Stimulated activated naive CD8-positive, alpha-beta T cell treated with anti-CD3 and anti-CD28 coated beads, Interleukin-15, amount 100 ng/mL, for 72 hours (primary cell): Measurements from ENCODE around the gene KIF14.
A peak's percentile ranks its signal among the peaks of the same experiment; 100 is the strongest.
"Not testable (repeated sequence)": the region's sequence is repeated elsewhere in the genome, so short reads cannot be mapped to it uniquely, and the experiment has no call there.

Experiments
- ATAC-seq: fragments of 150-1000 bp; cut with Tn5 transposase; 2 replicates; pipeline ENCODE4 v1.10.0; 2021; ENCODE audit warnings: mild to moderate bottlenecking, moderate library complexity
- DNase-seq, 2 donors: peaks; one replicate each; pipeline ENCODE4 v3.0.0; 2021 to 2022
- H3K27ac Mint-ChIP-seq, 2 donors: one replicate each; pipeline ENCODE4 v1.8.0; 2022; ENCODE audit warnings: mild to moderate bottlenecking in 2 of 2, mixed read lengths in 2 of 2, moderate library complexity in 2 of 2
- H3K27me3 Mint-ChIP-seq: one replicate; pipeline ENCODE4 v1.8.0; 2022; ENCODE audit warnings: mixed read lengths
- H3K4me1 Mint-ChIP-seq: one replicate; pipeline ENCODE4 v1.8.0; 2022; ENCODE audit warnings: mild to moderate bottlenecking, mixed read lengths
- H3K4me3 Mint-ChIP-seq, 2 donors: one replicate each; pipeline ENCODE4 v1.8.0; 2022; ENCODE audit warnings: mild to moderate bottlenecking in 2 of 2, mixed read lengths in 2 of 2, moderate library complexity in 1 of 2
- H3K9me3 Mint-ChIP-seq, 2 donors: one replicate each; pipeline ENCODE4 v1.8.0; 2022; ENCODE audit warnings: mixed read lengths in 2 of 2

KIF14 gene

DNA sequence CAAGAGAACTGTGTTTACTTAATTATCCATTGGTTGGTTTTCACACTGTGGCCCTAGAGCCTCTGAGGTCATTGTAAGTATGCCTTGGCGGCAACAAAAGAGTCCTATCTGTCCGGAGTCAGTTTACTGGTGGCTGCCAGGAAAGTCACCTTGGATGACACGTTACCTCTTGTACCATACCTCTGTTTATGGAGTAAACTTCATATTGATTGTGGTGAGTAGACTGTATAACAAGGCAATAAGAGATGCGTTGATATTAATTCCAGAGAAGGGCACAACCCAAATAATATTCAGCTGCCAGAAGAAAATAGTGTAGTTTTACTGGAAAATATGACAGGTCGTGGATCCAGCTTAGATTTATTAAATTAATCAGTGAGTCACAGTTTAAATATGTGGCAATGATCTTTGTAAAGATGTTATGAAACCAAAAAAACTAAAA is 20.4 kb upstream of the KIF14 start:
- H3K4me3 Mint-ChIP-seq = no peak overlapping the region
- H3K27me3 Mint-ChIP-seq = no peaks in the 10 kb centered on the region
- peaks cover 6% of the 10 kb centered on the region for H3K4me1 Mint-ChIP-seq
- no peak for ATAC-seq
- no peak for DNase-seq
- no peak overlapping the region for H3K27ac Mint-ChIP-seq
- H3K9me3 Mint-ChIP-seq = no peaks in the 10 kb centered on the region

DNA sequence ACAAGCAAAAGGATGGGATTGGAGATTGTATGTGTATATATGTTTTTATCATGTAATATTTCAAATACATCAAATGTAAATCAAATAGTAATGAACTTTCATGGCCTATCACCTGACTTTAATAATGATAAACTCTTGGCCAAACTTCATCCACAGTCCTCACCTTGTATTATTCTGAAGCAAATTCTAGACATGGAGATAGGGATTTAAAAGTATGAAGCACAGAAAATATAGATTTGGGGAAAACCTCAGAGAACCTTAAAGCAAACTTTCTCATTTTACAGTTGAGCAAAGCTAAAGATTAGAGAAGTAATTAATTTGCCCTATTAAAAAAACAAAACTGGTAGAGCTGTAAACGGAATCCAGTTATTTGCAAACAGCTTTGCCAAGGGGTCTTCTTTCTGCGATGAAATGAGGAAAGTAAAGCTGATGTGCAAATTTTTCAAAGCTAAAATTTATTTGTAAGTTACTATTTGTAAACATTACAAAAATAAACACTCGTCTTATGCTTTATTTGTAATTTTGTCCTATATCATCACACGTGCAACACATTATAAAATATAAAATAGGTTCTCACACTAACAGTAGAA is 19.9 kb upstream of the KIF14 start:
- Mint-ChIP-seq H3K4me3 (no peak overlapping the region), H3K9me3 (no peaks in the 10 kb centered on the region), H3K4me1 (peaks cover 6% of the 10 kb centered on the region), H3K27ac (no peak overlapping the region), H3K27me3 (no peaks in the 10 kb centered on the region)
- DNase-seq = no peak
- no peak for ATAC-seq

DNA sequence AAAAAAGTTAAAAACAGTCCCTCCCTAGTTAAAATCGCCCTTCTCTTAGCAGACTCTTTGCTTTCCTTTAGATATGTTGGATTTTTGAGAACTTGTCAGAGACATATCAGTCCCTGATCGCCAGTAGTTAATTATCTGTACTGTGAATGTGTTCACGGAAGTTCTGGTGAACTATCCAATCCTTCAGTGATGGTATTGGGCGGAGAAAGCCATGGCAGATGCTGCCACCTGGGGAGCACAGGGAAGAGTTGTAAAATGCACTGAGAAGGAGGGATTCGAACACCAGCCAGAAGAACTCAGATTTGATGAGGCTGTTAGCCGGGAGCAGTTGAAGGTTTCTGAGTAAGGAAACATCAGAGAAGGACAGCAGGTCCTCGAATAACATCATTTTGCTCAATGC is 17.5 kb upstream of the KIF14 start:
- Mint-ChIP-seq H3K27me3 (no peaks in the 10 kb centered on the region), H3K4me1 (peaks cover 6% of the 10 kb centered on the region), H3K27ac (peak overlapping the region in 1 of 2 donors; percentile 55), H3K9me3 (no peaks in the 10 kb centered on the region), H3K4me3 (no peak overlapping the region)
- ATAC-seq (no peak), DNase-seq (no peak)

DNA sequence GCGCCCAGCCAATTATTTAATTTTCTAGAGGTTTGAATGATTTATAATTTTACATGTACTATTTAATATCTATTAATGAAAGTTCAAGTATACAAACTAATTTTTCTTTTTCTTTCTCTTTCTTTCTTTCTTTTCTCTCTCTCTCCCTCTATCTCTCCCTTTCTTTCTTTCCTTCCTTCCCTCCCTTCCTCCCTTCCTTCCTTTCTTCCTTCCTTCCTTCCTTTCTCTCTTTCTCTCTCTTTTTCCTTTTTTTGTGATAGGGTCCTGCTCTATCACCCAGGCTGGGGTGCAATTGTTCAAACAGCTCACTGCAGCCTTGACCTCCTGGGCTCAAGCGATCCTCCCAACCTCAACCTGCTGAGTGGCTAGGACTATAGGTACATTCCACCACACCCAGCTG is 16.1 kb upstream of the KIF14 start:
- DNase-seq (no peak), ATAC-seq (no peak)
- Mint-ChIP-seq H3K4me1 (peaks cover 6% of the 10 kb centered on the region), H3K9me3 (no peaks in the 10 kb centered on the region), H3K4me3 (no peak overlapping the region), H3K27me3 (no peaks in the 10 kb centered on the region), H3K27ac (no peak overlapping the region)

DNA sequence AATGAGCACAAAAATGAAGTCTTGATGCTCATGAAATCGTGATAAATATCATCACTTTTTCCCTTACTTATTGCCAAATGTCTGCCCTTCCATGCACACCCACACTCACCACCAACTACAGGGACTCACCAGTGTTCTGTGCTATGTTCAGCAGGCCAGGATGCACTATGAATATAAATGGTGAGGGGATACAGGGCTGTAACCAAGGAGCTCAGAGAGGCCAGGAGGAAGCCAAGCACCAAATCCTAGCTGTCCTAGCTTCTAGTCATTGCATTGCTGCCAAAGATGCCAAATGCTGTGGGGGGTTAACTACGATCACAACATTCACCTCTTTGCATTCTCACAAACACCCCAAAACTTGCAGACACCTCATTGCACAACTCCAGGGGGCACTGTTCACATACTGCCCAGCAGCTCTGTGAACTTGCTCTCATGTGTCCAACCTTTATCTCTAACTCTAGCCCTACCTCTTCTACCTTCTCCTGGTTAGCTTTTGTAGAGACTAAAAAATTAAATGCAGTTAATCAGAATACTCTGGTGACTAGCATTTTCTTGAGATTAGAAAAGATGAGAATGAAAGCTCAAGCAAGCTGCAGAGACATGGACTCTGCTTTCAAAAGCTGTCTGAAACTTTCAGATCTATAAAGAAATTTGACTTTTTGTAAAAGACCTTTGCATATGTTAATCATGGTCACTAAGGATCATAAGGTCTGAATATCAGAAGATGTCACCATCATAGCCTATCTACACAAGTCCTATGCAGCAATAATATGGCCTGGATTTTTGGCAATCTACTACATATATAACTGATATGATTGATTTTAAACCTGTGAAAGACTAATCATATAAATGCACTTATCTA is 13.9 kb upstream of the KIF14 start:
- H3K4me1 Mint-ChIP-seq = no peaks in the 10 kb centered on the region
- no peak for DNase-seq

DNA sequence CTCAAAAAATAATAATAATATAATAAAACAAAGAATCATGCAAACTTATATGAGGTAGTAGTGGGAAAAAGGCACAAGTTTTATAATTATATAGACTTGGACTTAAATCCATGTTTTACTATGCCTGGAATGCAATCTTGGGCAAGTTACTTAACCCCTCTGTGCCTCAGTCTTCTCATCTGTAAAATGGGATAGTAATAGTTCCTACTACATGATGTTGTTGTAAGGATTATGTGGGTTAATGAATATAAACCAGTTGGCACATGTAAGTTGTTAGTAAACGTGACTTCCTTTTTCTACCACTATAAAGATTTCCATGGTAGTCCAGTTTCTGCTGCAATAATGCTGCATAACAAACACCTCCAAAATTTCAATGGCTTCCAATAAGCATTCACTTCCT is 10.8 kb upstream of the KIF14 start:
- no peak overlapping the region for H3K4me3 Mint-ChIP-seq

More for the DNA sequence above, 13.9 kb upstream of the KIF14 start:
- peaks cover 5% of the 10 kb centered on the region for H3K27me3 Mint-ChIP-seq
- H3K9me3 Mint-ChIP-seq = no peaks in the 10 kb centered on the region
- H3K4me3 Mint-ChIP-seq = no peak overlapping the region
- H3K27ac Mint-ChIP-seq = peak overlapping the region in 1 of 2 donors; percentile 22
- ATAC-seq = no peak

DNA sequence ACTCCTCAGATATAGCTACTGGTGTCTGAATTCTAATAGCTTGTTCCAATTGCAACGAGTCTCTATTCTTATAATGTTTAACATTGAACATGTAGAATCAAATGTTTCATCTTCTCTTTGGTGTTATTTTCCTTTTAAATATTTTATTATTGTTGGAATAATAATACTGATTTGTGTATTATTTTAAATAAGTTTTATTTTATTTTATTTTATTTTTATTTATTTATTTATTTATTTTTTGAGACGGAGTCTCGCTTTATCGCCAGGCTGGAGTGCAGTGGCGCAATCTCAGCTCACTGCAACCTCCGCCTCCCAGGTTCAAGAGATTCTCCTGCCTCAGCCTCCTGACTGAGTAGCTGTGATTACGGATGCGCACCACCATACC is 10.0 kb upstream of the KIF14 start:
- not testable (repeated sequence) for H3K27me3 Mint-ChIP-seq, DNase-seq, H3K27ac Mint-ChIP-seq, H3K4me3 Mint-ChIP-seq, ATAC-seq, H3K9me3 Mint-ChIP-seq
- peaks cover 30% of the 10 kb centered on the region for H3K4me1 Mint-ChIP-seq

More for the DNA sequence above, 10.8 kb upstream of the KIF14 start:
- no peak for DNase-seq
- peaks cover 8% of the 10 kb centered on the region for H3K27me3 Mint-ChIP-seq
- H3K4me1 Mint-ChIP-seq = peaks cover 25% of the 10 kb centered on the region
- no peak overlapping the region for H3K27ac Mint-ChIP-seq
- H3K9me3 Mint-ChIP-seq = no peaks in the 10 kb centered on the region
- ATAC-seq = no peak

DNA sequence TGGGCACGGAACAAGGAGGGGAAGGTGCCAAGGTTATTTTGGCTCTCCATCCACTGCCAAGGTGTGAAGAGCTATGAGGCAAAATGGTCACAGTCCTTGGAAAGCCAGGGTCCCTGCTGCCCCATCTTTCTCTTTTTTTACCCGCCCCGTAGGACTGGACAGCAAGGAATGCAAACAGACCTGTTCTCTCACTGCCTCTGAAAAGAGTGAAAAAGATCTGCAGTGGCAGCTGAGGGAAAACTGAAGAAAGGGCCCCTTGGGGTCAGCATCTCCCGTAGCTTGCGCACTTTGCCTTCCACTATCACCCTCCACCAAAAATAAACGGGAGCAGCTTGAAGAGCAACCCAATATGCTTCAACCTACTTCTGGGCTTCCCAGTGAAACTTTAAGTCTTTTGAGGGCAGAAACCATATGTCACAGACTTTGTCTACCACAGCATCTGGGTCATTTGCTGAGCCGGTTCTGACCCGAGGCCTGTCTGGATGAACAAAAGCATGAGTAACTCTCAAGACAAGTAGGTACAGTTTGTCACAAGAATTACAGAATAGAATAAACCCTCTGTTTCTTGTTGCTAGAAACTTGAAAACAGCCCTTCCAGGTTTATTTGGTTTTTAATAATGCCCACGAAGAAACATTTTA is 9.4 kb upstream of the KIF14 start:
- no peak overlapping the region for H3K27ac Mint-ChIP-seq
- no peak overlapping the region for H3K4me3 Mint-ChIP-seq
- no peaks in the 10 kb centered on the region for H3K9me3 Mint-ChIP-seq
- H3K27me3 Mint-ChIP-seq = peaks cover 8% of the 10 kb centered on the region
- ATAC-seq = no peak
- DNase-seq = no peak
- peaks cover 35% of the 10 kb centered on the region for H3K4me1 Mint-ChIP-seq

DNA sequence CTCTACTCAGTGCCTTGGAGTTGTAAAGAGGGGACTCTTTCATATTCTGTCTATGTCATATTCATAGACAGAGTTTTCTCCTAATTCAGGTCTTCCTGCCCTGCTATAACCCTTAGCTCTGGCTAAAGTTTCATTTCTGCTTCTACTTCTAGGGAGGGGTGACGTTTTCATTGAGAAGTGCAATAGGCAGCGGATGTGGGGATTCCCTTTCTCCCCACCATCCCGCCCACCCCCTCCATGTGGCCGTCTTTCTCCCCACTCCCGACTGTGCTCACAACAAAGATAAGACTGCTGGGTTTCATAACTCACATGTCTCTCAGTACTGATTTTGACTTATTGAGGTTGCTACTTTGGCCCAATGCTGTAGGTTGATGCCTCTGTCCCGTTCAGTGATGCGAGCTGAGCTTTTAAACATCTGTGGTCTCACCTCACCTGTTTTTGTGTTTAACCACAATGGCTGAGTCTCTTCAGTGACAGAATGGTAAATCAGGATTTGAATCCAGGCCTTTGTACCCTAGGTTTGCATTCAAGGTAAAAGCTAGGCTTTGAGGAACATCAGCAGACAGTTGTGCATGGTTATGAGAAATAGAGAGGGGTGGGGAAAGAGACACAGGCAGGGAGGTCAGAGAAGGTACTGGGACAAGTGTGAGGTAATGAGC is 7.8 kb upstream of the KIF14 start:
- Mint-ChIP-seq H3K9me3 (no peaks in the 10 kb centered on the region), H3K4me1 (peaks cover 48% of the 10 kb centered on the region), H3K4me3 (peak overlapping the region; percentile 65 to 74), H3K27ac (no peak overlapping the region), H3K27me3 (peaks cover 8% of the 10 kb centered on the region)
- ATAC-seq (peak; percentile 91), DNase-seq (peak; percentile 47 to 73)

DNA sequence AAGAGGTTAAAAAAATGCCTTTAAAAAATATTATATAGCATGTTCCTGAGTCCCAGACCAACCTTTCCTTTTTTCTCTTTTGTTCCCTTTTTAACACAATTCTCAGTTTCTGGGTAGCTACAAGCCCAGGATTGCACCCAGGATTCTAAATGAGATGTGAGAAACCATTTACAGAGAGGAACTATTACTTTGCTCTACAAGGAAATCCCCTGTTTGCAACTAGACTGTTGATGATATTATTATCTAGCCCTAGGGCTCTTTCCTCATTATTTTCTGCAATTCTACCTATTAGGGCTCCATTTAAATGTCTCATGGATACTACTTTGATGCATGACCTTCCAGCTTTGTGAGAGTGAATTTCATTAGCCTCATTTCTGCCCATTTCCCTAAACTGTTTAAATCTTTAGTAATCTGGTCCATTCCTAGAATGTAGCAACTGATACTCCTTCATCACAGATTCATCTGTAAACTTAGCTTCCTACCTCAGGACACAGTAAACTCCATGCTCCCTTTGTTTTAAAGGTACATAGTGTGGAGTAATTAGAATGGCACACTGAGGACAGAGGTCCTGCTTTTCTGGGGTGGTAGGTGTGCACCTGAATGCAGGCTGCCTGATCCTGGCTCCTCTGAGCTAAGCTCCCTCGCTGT is 7.1 kb upstream of the KIF14 start:
- DNase-seq (peak in 1 of 2 donors; percentile 26), ATAC-seq (no peak)
- Mint-ChIP-seq H3K4me1 (peaks cover 48% of the 10 kb centered on the region), H3K27ac (peak overlapping the region in 1 of 2 donors; percentile 78), H3K9me3 (no peaks in the 10 kb centered on the region), H3K27me3 (peaks cover 8% of the 10 kb centered on the region), H3K4me3 (peak overlapping the region; percentile 65 to 74)

DNA sequence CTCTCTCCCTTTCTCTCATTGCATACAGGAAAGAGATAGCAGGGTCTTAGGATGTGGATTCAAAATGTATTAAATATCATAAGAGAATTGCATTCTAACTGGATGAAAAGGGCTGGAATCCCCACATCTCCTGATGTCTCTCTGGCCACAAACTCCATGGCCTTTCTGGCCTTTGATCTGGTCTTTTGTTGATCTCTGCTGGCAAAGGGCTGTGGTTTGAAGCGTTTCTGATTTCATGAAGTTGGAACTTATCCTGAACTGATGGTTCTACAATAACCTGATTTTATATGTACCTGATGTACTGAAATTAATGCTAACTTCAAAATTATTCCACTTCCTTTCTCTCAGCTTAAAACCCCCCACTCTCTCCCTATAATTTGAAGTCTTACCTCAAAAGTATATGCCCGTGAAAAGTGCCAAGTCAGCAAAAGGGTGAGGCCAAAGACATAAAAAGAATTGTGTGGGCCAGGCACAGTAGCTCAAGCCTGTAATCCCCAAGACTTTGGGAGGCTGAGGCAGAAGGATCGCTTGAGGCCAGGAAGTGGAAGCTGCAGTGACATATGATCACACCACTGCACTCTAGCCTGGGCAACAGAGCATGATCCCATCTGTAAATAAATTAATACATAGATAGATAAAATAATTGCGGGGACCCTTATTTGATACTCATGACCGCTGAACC is 6.4 kb upstream of the KIF14 start:
- H3K4me1 Mint-ChIP-seq = peaks cover 48% of the 10 kb centered on the region
- ATAC-seq (no peak), DNase-seq (no peak)
- H3K9me3 Mint-ChIP-seq = no peaks in the 10 kb centered on the region
- peaks cover 8% of the 10 kb centered on the region for H3K27me3 Mint-ChIP-seq
- H3K4me3 Mint-ChIP-seq = peak overlapping the region; percentile 37 to 62
- no peak overlapping the region for H3K27ac Mint-ChIP-seq

DNA sequence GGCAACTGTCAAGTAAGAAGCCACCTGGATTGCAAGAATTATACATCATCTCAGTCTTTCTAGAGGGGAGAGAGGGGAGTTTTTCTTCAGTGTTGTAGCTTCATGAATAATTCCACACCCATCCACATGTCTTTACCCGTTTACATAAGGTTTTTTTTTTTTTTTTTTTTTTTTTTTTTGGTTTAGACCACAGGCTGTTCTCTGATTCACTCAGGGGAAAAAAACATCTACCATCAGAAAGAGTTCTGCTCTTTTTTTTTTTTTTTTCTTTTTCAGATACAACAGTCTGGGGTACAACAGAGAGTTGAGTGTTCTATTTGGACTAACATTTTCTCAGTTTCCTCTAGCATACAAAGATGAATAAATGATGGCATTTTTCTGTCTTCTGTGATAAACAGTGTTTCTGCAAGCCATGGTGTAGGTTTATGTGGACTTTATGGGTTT is 4.9 kb upstream of the KIF14 start:
- ATAC-seq (peak; percentile 69), DNase-seq (no peak)
- Mint-ChIP-seq H3K27me3 (peaks cover 8% of the 10 kb centered on the region), H3K27ac (peak overlapping the region; percentile 91 to 93), H3K4me1 (peaks cover 54% of the 10 kb centered on the region), H3K4me3 (peak overlapping the region; percentile 14 to 66), H3K9me3 (no peaks in the 10 kb centered on the region)

DNA sequence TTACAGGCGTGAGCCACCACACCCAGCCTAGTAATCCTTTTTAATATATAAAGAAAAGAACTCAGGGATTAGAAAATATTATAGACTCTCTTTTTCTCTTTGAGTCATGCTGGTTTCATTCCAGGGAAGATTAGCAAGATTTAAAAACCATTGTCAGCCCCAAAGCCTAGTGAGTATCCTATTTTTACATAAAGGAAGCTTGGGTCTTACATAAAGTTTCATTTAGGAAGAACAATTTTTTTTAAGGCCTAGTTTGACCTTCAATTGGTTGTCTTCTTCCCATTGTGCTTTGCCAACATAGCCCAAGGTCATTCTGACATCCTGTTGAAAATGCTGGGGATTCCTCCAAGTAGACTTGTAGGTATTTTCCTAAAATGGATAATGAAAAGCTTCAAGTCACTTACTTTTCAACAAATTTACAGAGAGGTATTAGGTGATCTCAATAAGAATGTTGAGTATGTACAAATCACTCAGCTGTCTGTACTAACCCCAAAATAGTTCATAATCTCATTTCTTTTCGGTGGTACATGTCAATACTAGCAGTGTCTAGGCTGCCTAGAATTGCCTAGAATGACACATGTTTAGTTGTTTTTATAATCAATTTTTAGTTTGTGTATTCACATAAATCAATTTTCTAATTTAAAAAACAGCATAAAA is 4.3 kb upstream of the KIF14 start:
- peaks cover 6% of the 10 kb centered on the region for H3K27me3 Mint-ChIP-seq
- no peak for DNase-seq
- H3K27ac Mint-ChIP-seq = peak overlapping the region; percentile 91 to 93
- peak overlapping the region; percentile 14 to 66 for H3K4me3 Mint-ChIP-seq
- peak; percentile 5 for ATAC-seq
- peaks cover 57% of the 10 kb centered on the region for H3K4me1 Mint-ChIP-seq
- H3K9me3 Mint-ChIP-seq = no peaks in the 10 kb centered on the region

DNA sequence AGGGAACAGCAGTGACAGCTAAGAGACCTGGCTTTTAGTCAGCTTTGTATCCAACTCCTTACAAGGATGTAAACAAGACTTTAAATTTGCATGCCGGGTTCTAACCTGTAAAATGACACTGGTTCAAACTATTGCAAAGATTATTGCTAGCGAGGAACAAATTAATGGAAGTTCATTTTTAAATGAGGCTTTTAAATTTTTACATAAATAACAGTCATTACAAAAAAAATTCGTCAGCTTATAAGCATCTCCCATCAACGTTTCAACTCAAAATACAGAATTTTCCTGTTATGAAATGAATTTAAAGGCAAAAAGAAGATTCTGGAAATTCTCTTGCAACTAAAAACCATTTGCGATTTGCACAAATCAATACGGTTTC is 668 bp downstream of the KIF14 start:
- Mint-ChIP-seq H3K9me3 (no peaks in the 10 kb centered on the region), H3K4me1 (peaks cover 36% of the 10 kb centered on the region)
- DNase-seq = no peak

More for the DNA sequence above, 668 bp downstream of the KIF14 start:
- Mint-ChIP-seq H3K27ac (peak overlapping the region; percentile 98 to 99), H3K4me3 (peak overlapping the region; percentile 96 to 98), H3K27me3 (no peaks in the 10 kb centered on the region)
- ATAC-seq = no peak
